ENCODE measurements around the gene ANKLE2. TPM values are rescaled to one million over a fixed set of nuclear protein-coding genes. Genes with fewer than 3 reads are reported as not detected.

Gene ANKLE2
- total RNA-seq, 1 donor from 2014 or later = 136 TPM

DNA sequence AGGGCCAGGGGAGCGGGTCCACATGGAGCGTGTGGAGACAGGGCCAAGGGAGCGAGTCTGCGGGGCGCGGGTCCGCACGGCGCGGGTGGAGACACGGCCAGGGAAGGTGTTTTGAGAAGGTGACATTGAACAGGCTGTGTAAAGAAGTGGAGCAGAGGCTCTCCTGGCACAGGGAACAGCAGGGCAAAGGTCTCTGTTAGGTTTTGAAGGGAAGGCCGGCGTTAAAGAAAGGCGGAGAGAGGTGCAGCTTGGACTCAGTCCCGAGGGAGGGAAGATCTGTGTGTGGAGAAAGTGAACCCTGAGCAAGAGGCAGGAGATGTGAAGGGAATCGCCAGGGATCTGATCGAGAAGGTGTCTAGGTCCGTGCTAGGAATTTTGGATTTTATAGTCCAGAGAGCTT lies 72.4 kb downstream of the ANKLE2 start:
- Mint-ChIP-seq H3K4me3 (peak overlapping the region; percentile 69), H3K9me3 (no peaks in the 10 kb centered on the region), H3K36me3 (ENCODE audit: low read depth) (no peaks in the 10 kb centered on the region), H3K27ac (no peak overlapping the region), H3K4me1 (peaks cover 16% of the 10 kb centered on the region), H3K27me3 (no peaks in the 10 kb centered on the region)
- POLR2A ChIA-PET = no interaction called here
- intact Hi-C loops (cut with micrococcal nuclease) = no loop called here
- CTCF ChIA-PET = no interaction called here
- ATAC-seq (ENCODE audit: low read depth) = no peak
- TF ChIP-seq, protein P1, sequence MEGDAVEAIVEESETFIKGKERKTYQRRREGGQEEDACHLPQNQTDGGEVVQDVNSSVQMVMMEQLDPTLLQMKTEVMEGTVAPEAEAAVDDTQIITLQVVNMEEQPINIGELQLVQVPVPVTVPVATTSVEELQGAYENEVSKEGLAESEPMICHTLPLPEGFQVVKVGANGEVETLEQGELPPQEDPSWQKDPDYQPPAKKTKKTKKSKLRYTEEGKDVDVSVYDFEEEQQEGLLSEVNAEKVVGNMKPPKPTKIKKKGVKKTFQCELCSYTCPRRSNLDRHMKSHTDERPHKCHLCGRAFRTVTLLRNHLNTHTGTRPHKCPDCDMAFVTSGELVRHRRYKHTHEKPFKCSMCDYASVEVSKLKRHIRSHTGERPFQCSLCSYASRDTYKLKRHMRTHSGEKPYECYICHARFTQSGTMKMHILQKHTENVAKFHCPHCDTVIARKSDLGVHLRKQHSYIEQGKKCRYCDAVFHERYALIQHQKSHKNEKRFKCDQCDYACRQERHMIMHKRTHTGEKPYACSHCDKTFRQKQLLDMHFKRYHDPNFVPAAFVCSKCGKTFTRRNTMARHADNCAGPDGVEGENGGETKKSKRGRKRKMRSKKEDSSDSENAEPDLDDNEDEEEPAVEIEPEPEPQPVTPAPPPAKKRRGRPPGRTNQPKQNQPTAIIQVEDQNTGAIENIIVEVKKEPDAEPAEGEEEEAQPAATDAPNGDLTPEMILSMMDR (IDR thresholded peaks at IDR 0.05) = no peak
- no peak for DNase-seq

DNA sequence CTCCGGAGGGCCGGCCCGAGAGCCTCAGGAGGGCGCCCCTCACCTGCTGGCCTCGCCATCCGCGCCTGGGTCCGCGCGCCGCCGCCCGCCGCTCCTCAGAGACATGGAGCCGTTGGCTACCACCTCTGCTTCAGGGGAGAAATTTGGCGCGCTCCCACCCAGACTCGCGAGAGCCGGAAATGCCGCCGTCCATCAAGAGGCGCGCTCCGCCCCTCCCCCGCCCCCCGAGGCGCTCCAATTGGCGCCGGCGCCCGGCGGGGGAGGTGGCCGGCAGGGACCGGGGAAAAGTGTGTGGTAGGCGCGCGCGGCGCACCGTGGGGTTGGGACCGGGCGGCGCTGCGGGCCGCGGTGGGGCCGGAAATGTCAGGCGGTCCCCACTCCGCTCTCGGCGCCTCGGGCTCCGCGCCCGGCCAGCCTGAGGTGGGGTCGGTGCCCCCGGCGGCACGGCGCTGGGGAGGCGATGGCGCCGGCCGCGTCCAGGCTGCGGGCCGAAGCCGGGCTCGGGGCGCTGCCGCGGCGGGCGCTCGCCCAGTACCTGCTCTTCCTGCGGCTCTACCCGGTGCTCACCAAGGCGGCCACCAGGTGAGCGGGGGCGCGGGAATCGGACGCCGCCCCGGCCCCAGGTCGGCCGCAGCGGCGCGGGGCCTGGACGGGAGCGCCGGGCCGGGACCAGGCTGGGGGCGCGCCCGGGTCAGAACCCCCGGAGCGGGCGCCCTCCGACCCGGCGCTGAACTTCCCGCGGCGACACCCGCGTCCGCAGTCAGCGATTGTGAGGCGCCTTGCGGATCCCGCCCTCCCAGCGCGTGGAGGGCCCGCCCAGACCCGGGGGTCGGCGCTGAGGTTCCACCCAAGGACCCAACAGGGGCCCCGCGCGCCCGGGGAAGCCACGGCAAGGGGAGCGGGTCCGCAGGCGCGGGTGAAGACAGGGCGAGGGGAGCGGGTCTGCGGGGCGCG lies 74.1 kb downstream of the ANKLE2 start, which contains the start of the genes POLE and PXMP2:
Gene POLE, minus strand, starts transcription at position 132 of the 954 bp plus-strand sequence. Its CDS starts 27 bp downstream, at position 105.
Gene PXMP2, plus strand, starts transcription at position 377 of the 954 bp plus-strand sequence. Its CDS starts 84 bp downstream, at position 461.
- H3K27me3 Mint-ChIP-seq = no peaks in the 10 kb centered on the region
- ChIA-PET CTCF (no interaction called here), POLR2A (interaction anchor here (0.6 kb wide), 1 partner anchor 211 kb away, joined by 3 read pairs; no protein-coding TSS in a partner anchor)
- peak within 1 kb of the TSS; percentile 83 for H3K4me3 Mint-ChIP-seq
- H3K36me3 Mint-ChIP-seq (ENCODE audit: low read depth) = no peaks in the 10 kb centered on the region
- no peak within 1 kb of the TSS for H3K27ac Mint-ChIP-seq
- intact Hi-C loops (cut with micrococcal nuclease) = loop anchor here (1.0 to 2.0 kb wide), 7 partner anchors 23 to 350 kb away; partner anchors contain the start of genes ANKLE2, PGAM5 and ZNF84
- ATAC-seq (ENCODE audit: low read depth) = peak; percentile 95
- TF ChIP-seq, protein P1 (IDR thresholded peaks at IDR 0.05) = no peak
- DNase-seq = peak; percentile 91
- no peaks in the 10 kb centered on the region for H3K9me3 Mint-ChIP-seq
- H3K4me1 Mint-ChIP-seq = peaks cover 16% of the 10 kb centered on the region

DNA sequence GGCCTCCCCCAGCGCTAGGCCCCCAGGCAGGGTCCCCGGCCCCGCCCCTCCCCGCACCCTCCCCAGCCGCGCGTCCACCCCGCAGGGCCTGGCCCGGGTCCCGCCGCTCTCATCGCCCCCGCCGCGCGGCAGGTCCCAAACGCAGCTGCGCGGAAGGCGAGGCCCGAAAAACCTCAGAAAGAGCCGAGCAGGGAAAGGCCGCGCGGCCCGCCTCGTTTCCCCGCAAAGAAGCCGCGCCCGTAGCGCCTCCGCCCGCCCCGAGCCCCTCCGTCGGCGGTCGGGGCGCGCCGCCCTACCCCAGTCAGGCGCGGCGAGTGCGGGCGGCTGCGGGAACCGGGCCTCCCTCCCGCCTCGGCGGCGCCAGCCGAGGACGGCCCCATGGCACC lies 74.8 kb downstream of the ANKLE2 start:
- ATAC-seq (ENCODE audit: low read depth) = peak; percentile 47
- H3K27ac Mint-ChIP-seq = no peak overlapping the region
- ChIA-PET POLR2A (interaction anchor here (0.6 kb wide), 1 partner anchor 210 kb away, joined by 3 read pairs; no protein-coding TSS in a partner anchor), CTCF (no interaction called here)
- TF ChIP-seq, protein P1 (IDR thresholded peaks at IDR 0.05) = no peak
- no peaks in the 10 kb centered on the region for H3K27me3 Mint-ChIP-seq
- H3K36me3 Mint-ChIP-seq (ENCODE audit: low read depth) = no peaks in the 10 kb centered on the region
- DNase-seq = no peak
- intact Hi-C loops (cut with micrococcal nuclease) = loop anchor here (1.0 to 2.0 kb wide), 7 partner anchors 23 to 350 kb away; partner anchors contain the start of genes ANKLE2, PGAM5 and ZNF84
- H3K4me1 Mint-ChIP-seq = peaks cover 16% of the 10 kb centered on the region
- no peaks in the 10 kb centered on the region for H3K9me3 Mint-ChIP-seq
- peak overlapping the region; percentile 83 for H3K4me3 Mint-ChIP-seq

DNA sequence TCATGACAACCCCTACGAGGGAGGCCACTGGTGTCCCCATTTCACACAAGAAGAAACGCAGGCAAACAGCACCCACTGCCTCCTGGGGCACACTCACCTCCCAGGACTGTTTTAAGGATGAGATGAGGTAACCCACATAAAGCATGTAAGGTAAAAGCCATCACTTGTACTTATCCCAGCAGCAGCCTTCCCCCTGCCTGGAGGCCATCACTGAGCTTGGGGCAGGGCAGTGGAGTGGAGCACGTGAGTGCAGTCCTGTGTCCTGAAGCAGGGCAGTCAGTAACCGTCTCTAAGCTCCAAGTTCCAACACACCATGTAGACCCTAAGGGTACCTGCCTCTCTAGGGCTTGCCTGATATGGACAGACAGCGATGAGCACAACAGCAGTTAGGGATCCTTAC lies 76.2 kb downstream of the ANKLE2 start:
- Mint-ChIP-seq H3K27ac (no peak overlapping the region), H3K36me3 (ENCODE audit: low read depth) (peaks cover 3% of the 10 kb centered on the region), H3K27me3 (no peaks in the 10 kb centered on the region), H3K4me3 (peak overlapping the region; percentile 69), H3K4me1 (peaks cover 16% of the 10 kb centered on the region), H3K9me3 (no peaks in the 10 kb centered on the region)
- intact Hi-C loops (cut with micrococcal nuclease) = no loop called here
- DNase-seq = no peak
- no peak for ATAC-seq (ENCODE audit: low read depth)
- CTCF ChIA-PET = no interaction called here
- TF ChIP-seq, protein P1 (IDR thresholded peaks at IDR 0.05) = no peak
- POLR2A ChIA-PET = no interaction called here

DNA sequence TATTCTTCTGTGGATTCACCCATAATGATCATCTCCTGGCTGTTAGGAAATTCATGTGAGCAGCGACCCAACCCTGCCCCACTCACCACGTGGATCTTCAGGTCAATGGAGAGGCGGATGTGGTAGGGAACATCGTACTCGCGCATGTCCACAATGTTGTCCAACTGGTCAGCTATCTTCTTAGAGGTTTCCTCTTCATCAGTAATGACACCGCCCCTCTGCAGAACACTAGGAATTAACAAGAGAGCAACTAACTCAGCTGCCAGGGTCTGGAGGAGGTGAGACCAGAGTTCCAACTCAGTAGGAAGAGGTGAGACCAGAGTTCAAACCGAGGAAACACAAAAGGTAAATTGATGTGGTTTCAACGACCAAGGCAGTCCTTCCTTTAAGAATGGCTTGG lies 84.1 kb downstream of the ANKLE2 start:
- POLR2A ChIA-PET = no interaction called here
- TF ChIP-seq, protein P1 (IDR thresholded peaks at IDR 0.05) = no peak
- H3K27ac Mint-ChIP-seq = no peak overlapping the region
- H3K4me1 Mint-ChIP-seq = no peaks in the 10 kb centered on the region
- intact Hi-C loops (cut with micrococcal nuclease) = no loop called here
- no peaks in the 10 kb centered on the region for H3K9me3 Mint-ChIP-seq
- H3K4me3 Mint-ChIP-seq = no peak overlapping the region
- H3K27me3 Mint-ChIP-seq = no peaks in the 10 kb centered on the region
- ATAC-seq (ENCODE audit: low read depth) (no peak), DNase-seq (no peak)
- CTCF ChIA-PET = no interaction called here
- H3K36me3 Mint-ChIP-seq (ENCODE audit: low read depth) = peaks cover 69% of the 10 kb centered on the region
